HUES6 (cell line): ENCODE measurements around the gene ERAP2.
A peak's percentile ranks its signal among the peaks of the same experiment; 100 is the strongest.

Experiments used
- H3K27ac ChIP-seq: 2 replicates; pipeline ENCODE4 v1.7.0; 2013; ENCODE audit warnings: low read depth, mild to moderate bottlenecking, low read length, inconsistent platforms
- H3K27me3 ChIP-seq: 2 replicates; pipeline ENCODE4 v1.6.1; 2013; ENCODE audit warnings: low read length; ENCODE audit not compliant: control insufficient read depth, insufficient read depth
- H3K36me3 ChIP-seq: 2 replicates; pipeline ENCODE4 v1.6.1; 2013; ENCODE audit warnings: low read length; ENCODE audit not compliant: control insufficient read depth, insufficient read depth
- H3K4me1 ChIP-seq: 2 replicates; pipeline ENCODE4 v1.6.1; 2013; ENCODE audit warnings: low read length; ENCODE audit not compliant: control insufficient read depth, insufficient read depth
- H3K4me3 ChIP-seq: 2 replicates; pipeline ENCODE4 v1.5.1; 2013; ENCODE audit warnings: low read depth, low read length
- H3K9ac ChIP-seq: one replicate; pipeline ENCODE4 v1.6.1; 2013; ENCODE audit warnings: mild to moderate bottlenecking, low read length
- H3K9me3 ChIP-seq: 2 replicates; pipeline ENCODE4 v1.6.1; 2013; ENCODE audit warnings: low read depth, low read length; ENCODE audit not compliant: control insufficient read depth, insufficient read depth

The ERAP2 gene

GRCh38 chr5:96933764-96934707 is 57.7 kb downstream of the ERAP2 start:
- H3K4me3 ChIP-seq, result peak overlapping the region; percentile 91
- no peaks in the 10 kb centered on the region for H3K36me3 ChIP-seq
- no peaks in the 10 kb centered on the region for H3K9me3 ChIP-seq
- H3K9ac ChIP-seq, result peak overlapping the region; percentile 67
- peaks cover 12% of the 10 kb centered on the region; the same call in 1 of the 2 replicates for H3K4me1 ChIP-seq
- no peak overlapping the region for H3K27ac ChIP-seq
- peaks cover 12% of the 10 kb centered on the region; the same call in 1 of the 2 replicates for H3K27me3 ChIP-seq

DNA sequence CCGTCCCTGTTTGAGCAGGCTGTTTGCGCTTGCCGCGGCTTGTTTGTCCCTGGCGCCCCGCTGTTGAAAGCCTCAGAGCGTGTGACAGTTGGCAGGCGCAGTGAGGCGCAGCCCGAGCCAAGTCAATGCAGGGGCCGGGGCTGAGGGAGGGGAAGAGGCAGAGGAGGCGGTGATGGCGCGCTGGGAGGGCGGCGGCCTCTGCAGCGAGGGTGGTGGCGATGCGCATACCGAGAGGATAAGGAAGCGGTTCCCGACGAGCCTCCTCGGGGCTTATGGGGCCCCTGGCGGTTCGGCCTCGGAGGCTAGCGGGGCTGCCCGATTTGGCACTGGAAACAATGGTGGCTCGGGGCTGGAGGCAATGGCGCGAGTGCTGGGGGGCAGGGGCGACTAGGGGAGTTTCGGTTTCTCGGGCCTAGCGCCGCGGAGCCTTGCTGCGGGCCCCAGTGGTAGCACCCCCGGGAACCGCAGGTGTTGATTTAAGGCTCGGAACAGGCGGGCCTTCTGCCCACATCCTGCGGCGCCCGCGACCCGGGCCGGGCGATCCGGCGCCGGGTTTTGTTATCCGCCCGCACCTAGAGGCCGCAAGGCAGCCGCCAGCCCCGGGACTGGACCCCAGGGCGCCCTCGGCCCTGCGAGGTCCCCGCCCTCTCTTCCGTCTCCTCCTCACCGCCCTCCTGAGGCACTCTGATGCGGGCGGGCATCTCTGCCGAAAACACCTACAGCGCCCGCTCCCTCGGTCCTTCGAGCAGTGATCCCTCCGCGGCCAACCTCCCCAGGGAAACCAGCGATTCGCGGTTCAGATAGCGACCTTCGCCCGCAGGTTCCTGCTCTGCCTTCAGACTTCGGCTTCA is 58.6 kb downstream of the ERAP2 start:
- peak overlapping the region; percentile 91 for H3K4me3 ChIP-seq
- H3K27ac ChIP-seq, result peak overlapping the region; percentile 64; the same call in 1 of the 2 replicates
- no peaks in the 10 kb centered on the region for H3K9me3 ChIP-seq
- H3K4me1 ChIP-seq, result peaks cover 12% of the 10 kb centered on the region; the same call in 1 of the 2 replicates
- peaks cover 12% of the 10 kb centered on the region; the same call in 1 of the 2 replicates for H3K27me3 ChIP-seq
- peak overlapping the region; percentile 75 for H3K9ac ChIP-seq
- no peaks in the 10 kb centered on the region for H3K36me3 ChIP-seq

GRCh38 chr5:96935559-96936430 is 59.5 kb downstream of the ERAP2 start, which contains the start of gene LNPEP:
Gene LNPEP (plus strand): TSS chr5:96936080. CDS start chr5:96936156, 76 bp downstream.
- Histone ChIP-seq H3K9ac (peak within 1 kb of the TSS; percentile 75), H3K9me3 (no peaks in the 10 kb centered on the region), H3K36me3 (no peaks in the 10 kb centered on the region), H3K4me1 (peaks cover 12% of the 10 kb centered on the region; the same call in 1 of the 2 replicates), H3K27me3 (peaks cover 12% of the 10 kb centered on the region; the same call in 1 of the 2 replicates), H3K4me3 (peak within 1 kb of the TSS; percentile 91), H3K27ac (peak within 1 kb of the TSS; percentile 64; the same call in 1 of the 2 replicates)

GRCh38 chr5:96936431-96937320 is 60.4 kb downstream of the ERAP2 start:
- peak overlapping the region; percentile 63 for H3K9ac ChIP-seq
- H3K4me1 ChIP-seq, result peaks cover 12% of the 10 kb centered on the region; the same call in 1 of the 2 replicates

GRCh38 chr5:96940586-96940985 is 64.3 kb downstream of the ERAP2 start:
- Histone ChIP-seq H3K27ac (no peak overlapping the region), H3K9me3 (no peaks in the 10 kb centered on the region), H3K9ac (no peak overlapping the region), H3K36me3 (no peaks in the 10 kb centered on the region), H3K27me3 (peaks cover 12% of the 10 kb centered on the region; the same call in 1 of the 2 replicates), H3K4me1 (0 out of 2 replicates have a peak, but pooled peaks cover 5% of the 10 kb centered on the region), H3K4me3 (no peak overlapping the region)

More at GRCh38 chr5:96936431-96937320, 60.4 kb downstream of the ERAP2 start:
- H3K36me3 ChIP-seq, result no peaks in the 10 kb centered on the region
- peaks cover 12% of the 10 kb centered on the region; the same call in 1 of the 2 replicates for H3K27me3 ChIP-seq
- peak overlapping the region; percentile 91 for H3K4me3 ChIP-seq
- H3K27ac ChIP-seq, result 0 out of 2 replicates have a peak overlapping the region, but pooled peaks have one; percentile 21
- no peaks in the 10 kb centered on the region for H3K9me3 ChIP-seq

DNA sequence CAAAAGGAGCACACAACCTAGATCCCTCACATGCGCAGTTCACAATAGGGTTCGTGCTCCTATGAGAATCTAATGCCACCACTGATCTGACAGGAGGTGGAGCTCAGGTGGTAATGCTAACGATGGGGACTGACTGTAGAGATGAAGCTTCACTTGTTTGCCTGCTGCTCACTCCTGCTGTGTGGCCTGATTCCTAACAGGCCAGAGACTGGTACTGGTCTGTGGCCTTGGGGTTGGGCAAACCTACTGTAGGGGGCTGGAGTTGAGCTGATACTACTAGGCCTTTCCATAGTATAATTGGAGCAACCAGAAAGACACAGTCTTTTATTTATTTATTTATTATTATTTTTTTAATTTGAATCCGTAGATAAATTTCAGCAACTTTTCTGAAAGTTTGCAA is 64.8 kb downstream of the ERAP2 start:
- no peak overlapping the region for H3K27ac ChIP-seq
- H3K9ac ChIP-seq, result no peak overlapping the region
- no peaks in the 10 kb centered on the region for H3K36me3 ChIP-seq
- H3K27me3 ChIP-seq, result peaks cover 12% of the 10 kb centered on the region; the same call in 1 of the 2 replicates
- no peak overlapping the region for H3K4me3 ChIP-seq
- H3K4me1 ChIP-seq, result 0 out of 2 replicates have a peak, but pooled peaks cover 5% of the 10 kb centered on the region
- no peaks in the 10 kb centered on the region for H3K9me3 ChIP-seq

GRCh38 chr5:96942078-96942477 is 65.8 kb downstream of the ERAP2 start:
- H3K4me1 ChIP-seq, result 0 out of 2 replicates have a peak, but pooled peaks cover under 1% of the 10 kb centered on the region
- H3K27ac ChIP-seq, result no peak overlapping the region
- no peaks in the 10 kb centered on the region for H3K9me3 ChIP-seq
- no peaks in the 10 kb centered on the region for H3K36me3 ChIP-seq
- peaks cover 6% of the 10 kb centered on the region; the same call in 1 of the 2 replicates for H3K27me3 ChIP-seq
- H3K9ac ChIP-seq, result no peak overlapping the region
- H3K4me3 ChIP-seq, result no peak overlapping the region

GRCh38 chr5:96942911-96943310 is 66.6 kb downstream of the ERAP2 start:
- no peak overlapping the region for H3K9ac ChIP-seq
- no peaks in the 10 kb centered on the region for H3K4me1 ChIP-seq
- H3K36me3 ChIP-seq, result no peaks in the 10 kb centered on the region
- H3K27ac ChIP-seq, result no peak overlapping the region
- H3K4me3 ChIP-seq, result no peak overlapping the region
- H3K9me3 ChIP-seq, result no peaks in the 10 kb centered on the region
- H3K27me3 ChIP-seq, result no peaks in the 10 kb centered on the region

GRCh38 chr5:96943799-96944198 is 67.5 kb downstream of the ERAP2 start:
- Histone ChIP-seq H3K9ac (no peak overlapping the region), H3K4me3 (no peak overlapping the region), H3K36me3 (no peaks in the 10 kb centered on the region), H3K27ac (no peak overlapping the region), H3K27me3 (no peaks in the 10 kb centered on the region), H3K4me1 (no peaks in the 10 kb centered on the region), H3K9me3 (peaks cover under 1% of the 10 kb centered on the region; the same call in 1 of the 2 replicates)
